Measurements from ENCODE around the gene COX11. TPM values are rescaled to one million over a fixed set of nuclear protein-coding genes. Genes with fewer than 3 reads are reported as not detected.

COX11 gene
- total and polyA plus RNA-seq, 2 of the 13 experiments (the other 11 are each of a cell fraction or from before 2014, with no cell fraction given) = 103 to 203 TPM

GRCh38 chr17:54990118-54990517 lies 21.7 kb upstream of the COX11 start:
- intact Hi-C loops (cut with micrococcal nuclease; ENCODE audit: unreplicated experiment) (loop anchor here (5.0 kb wide), 1 partner anchor 522 kb away; the partner anchor contains the start of gene SMIM36), in situ Hi-C loops (cut with HindIII; ENCODE audit: extremely low pct_ligation_motif_present, low pct_unique_long_range_greater_than_20kb) (loop anchor here (5.0 to 10.0 kb wide), 2 partner anchors 367 to 525 kb away; partner anchors contain the start of gene SMIM36)
- Histone ChIP-seq H4K20me1 (ENCODE audit: insufficient read depth, low read length) (no peaks in the 10 kb centered on the region), H3K4me2 (ENCODE audit: low read depth, low read length) (no peak overlapping the region), H3K79me2 (ENCODE audit: insufficient read depth, low read length) (peaks cover 2% of the 10 kb centered on the region), H2AFZ (ENCODE audit: low read length) (no peak overlapping the region), H3K9ac (ENCODE audit: insufficient read depth, low read depth, low read length) (no peak overlapping the region), H3K4me1 (ENCODE audit: insufficient read depth, low read length) (no peaks in the 10 kb centered on the region), H3K36me3 (replicated peaks in 1 of 2; ENCODE audit: control insufficient read depth in 1 of 2, insufficient read depth in 2 of 2, low read length in 2 of 2) (peaks cover 2 to 26% of the 10 kb centered on the region in 2 experiments; a peak in 4 of 5 replicates), H3K27me3 (ENCODE audit: control insufficient read depth in 1 of 2, insufficient read depth in 2 of 2, low read length in 2 of 2) (no peaks in the 10 kb centered on the region), H3K9me3 (ENCODE audit: low read length) (no peaks in the 10 kb centered on the region), H3K27ac (ENCODE audit: extremely low read length, insufficient read depth, low read length) (no peak overlapping the region), H3K4me3 (replicated peaks in 1 of 3; ENCODE audit: insufficient read depth in 1 of 3, low read depth in 2 of 3, low read length in 3 of 3) (no peak overlapping the region)
- ATAC-seq (no peak), DNase-seq (ENCODE audit: low spot score) (no peak), FAIRE-seq (no peak)
- no TSS peak for BruUV-seq (replicated peaks)
- ChIA-PET CTCF (ENCODE audit: low intra/inter-chr PET ratio, low total read pairs) (no interaction called here), POLR2A (no interaction called here)
- no peak for TF ChIP-seq MED13 (CRISPR knock-in tag; IDR thresholded peaks at IDR 0.05)
- TF ChIP-seq TCF7 (IDR thresholded peaks at IDR 0.05; ENCODE audit: low read depth) = no peak
- no peak for TF ChIP-seq HNRNPK (IDR thresholded peaks at IDR 0.05; ENCODE audit: low read depth, low read length, poor library complexity, severe bottlenecking)
- no peak for TF ChIP-seq RBM22 (optimal IDR thresholded peaks at IDR 0.05; ENCODE audit: low read length)
- no peak for TF ChIP-seq MAX (IDR thresholded peaks at IDR 0.05)
- WGBS (ENCODE audit: low lambda C conversion rate) = 97% methylated on average over 4 of the region's 4 CpGs

- POLR2A ChIA-PET = no interaction called here
These were observed 17.0 kb upstream of the COX11 start for GRCh38 chr17:54985476-54985875.

More at GRCh38 chr17:54985476-54985875, 17.0 kb upstream of the COX11 start:
- Histone ChIP-seq H3K4me3 (replicated peaks in 1 of 3; ENCODE audit: insufficient read depth in 1 of 3, low read depth in 2 of 3, low read length in 3 of 3) (no peak overlapping the region), H3K36me3 (replicated peaks in 1 of 2; ENCODE audit: control insufficient read depth in 1 of 2, insufficient read depth in 2 of 2, low read length in 2 of 2) (peaks cover 2 to 12% of the 10 kb centered on the region in 2 experiments; a peak in 4 of 5 replicates), H2AFZ (ENCODE audit: low read length) (no peak overlapping the region), H3K4me1 (ENCODE audit: insufficient read depth, low read length) (peaks cover 7% of the 10 kb centered on the region; the same call in 1 of the 2 replicates), H3K4me2 (ENCODE audit: low read depth, low read length) (no peak overlapping the region), H3K79me2 (ENCODE audit: insufficient read depth, low read length) (peaks cover 35% of the 10 kb centered on the region), H3K9me3 (ENCODE audit: low read length) (peaks cover 4% of the 10 kb centered on the region), H3K9ac (ENCODE audit: insufficient read depth, low read depth, low read length) (no peak overlapping the region), H3K27me3 (ENCODE audit: control insufficient read depth in 1 of 2, insufficient read depth in 2 of 2, low read length in 2 of 2) (no peaks in the 10 kb centered on the region), H3K27ac (ENCODE audit: extremely low read length, insufficient read depth, low read length) (no peak overlapping the region), H4K20me1 (ENCODE audit: insufficient read depth, low read length) (no peaks in the 10 kb centered on the region)
- 97% methylated on average over 1 of the region's 1 CpG for WGBS (ENCODE audit: low lambda C conversion rate)
- intact Hi-C loops (cut with micrococcal nuclease; ENCODE audit: unreplicated experiment) = no loop called here
- BruUV-seq (replicated peaks) = no TSS peak
- ATAC-seq = no peak
- TF ChIP-seq ZNF335 (CRISPR knock-in tag; IDR thresholded peaks at IDR 0.05) (no peak), RARG (CRISPR knock-in tag; IDR thresholded peaks at IDR 0.05; ENCODE audit: low read depth) (no peak), ZSCAN12 (CRISPR knock-in tag; IDR thresholded peaks at IDR 0.05) (no peak), ZNF382 (CRISPR knock-in tag; IDR thresholded peaks at IDR 0.05; ENCODE audit: borderline replicate concordance) (no peak), GLMP (CRISPR knock-in tag; IDR thresholded peaks at IDR 0.05; ENCODE audit: borderline replicate concordance) (no peak)
- CTCF ChIA-PET (ENCODE audit: low intra/inter-chr PET ratio, low total read pairs) = no interaction called here
- no peak for FAIRE-seq
- in situ Hi-C loops (cut with HindIII; ENCODE audit: extremely low pct_ligation_motif_present, low pct_unique_long_range_greater_than_20kb) = no loop called here
- DNase-seq (ENCODE audit: low spot score) = no peak
